Mesendoderm (in vitro differentiated cells): ENCODE results near the gene RRH.
"Not testable (repeated sequence)": the region's sequence is repeated elsewhere in the genome, so short reads cannot be mapped to it uniquely, and the experiment has no call there.

Experiments
- DNase-seq: peaks from one replicate; pipeline ENCODE4 v3.0.0; 2013
- H2AK5ac ChIP-seq: 2 replicates; pipeline ENCODE4 v1.6.1; 2013; ENCODE audit warnings: low read length, inconsistent platforms
- H2BK120ac ChIP-seq: 2 replicates; pipeline ENCODE4 v1.6.1; 2013; ENCODE audit warnings: low read depth, mild to moderate bottlenecking, low read length, moderate library complexity, mixed read lengths
- H2BK15ac ChIP-seq: replicated peaks from 2 replicates; pipeline ENCODE4 v1.6.1; 2013; ENCODE audit warnings: low read depth, mild to moderate bottlenecking, moderate library complexity
- H2BK5ac ChIP-seq: 2 replicates; pipeline ENCODE4 v1.6.1; 2013; ENCODE audit warnings: low read length, inconsistent platforms
- H3K18ac ChIP-seq: 2 replicates; pipeline ENCODE4 v1.6.1; 2013; ENCODE audit warnings: mild to moderate bottlenecking, low read length, mixed read lengths
- H3K23ac ChIP-seq: one replicate; pipeline ENCODE4 v1.6.1; 2013; ENCODE audit warnings: low read length
- H3K27ac ChIP-seq: 2 replicates; pipeline ENCODE4 v1.5.1; 2013; ENCODE audit warnings: low read depth, mild to moderate bottlenecking, inconsistent platforms, low read length, moderate library complexity
- H3K27me3 ChIP-seq: 2 replicates; pipeline ENCODE4 v1.6.1; 2013; ENCODE audit warnings: low read length, control low read depth, mild to moderate bottlenecking, inconsistent platforms; ENCODE audit not compliant: insufficient read depth, poor library complexity
- H3K36me3 ChIP-seq: 2 replicates; pipeline ENCODE4 v1.6.1; 2013; ENCODE audit warnings: low read length, inconsistent platforms; ENCODE audit not compliant: control insufficient read depth, insufficient read depth
- H3K4ac ChIP-seq: one replicate; pipeline ENCODE4 v1.6.1; 2013; ENCODE audit warnings: low read depth, mild to moderate bottlenecking, low read length, moderate library complexity
- H3K4me1 ChIP-seq: 2 replicates; pipeline ENCODE4 v1.6.1; 2013; ENCODE audit warnings: low read depth, low read length, inconsistent platforms; ENCODE audit not compliant: control insufficient read depth
- H3K4me2 ChIP-seq: 2 replicates; pipeline ENCODE4 v1.6.1; 2013; ENCODE audit warnings: low read length
- H3K4me3 ChIP-seq: 2 replicates; pipeline ENCODE4 v1.5.1; 2013; ENCODE audit warnings: mild to moderate bottlenecking, low read length
- H3K56ac ChIP-seq: one replicate; pipeline ENCODE4 v1.6.1; 2013; ENCODE audit warnings: low read length
- H3K79me1 ChIP-seq: 2 replicates; pipeline ENCODE4 v1.6.1; 2013; ENCODE audit warnings: low read length, inconsistent platforms
- H3K79me2 ChIP-seq: 2 replicates; pipeline ENCODE4 v1.6.1; 2013; ENCODE audit warnings: mild to moderate bottlenecking, low read length; ENCODE audit not compliant: control insufficient read depth, insufficient read depth
- H3K9ac ChIP-seq: 2 replicates; pipeline ENCODE4 v1.6.1; 2013; ENCODE audit warnings: low read length, inconsistent platforms
- H4K5ac ChIP-seq: one replicate; pipeline ENCODE4 v1.6.1; 2013; ENCODE audit warnings: low read length
- H4K8ac ChIP-seq: one replicate; pipeline ENCODE4 v1.6.1; 2013; ENCODE audit warnings: low read depth, mild to moderate bottlenecking, control low read depth, low read length, moderate library complexity
- whole genome bisulfite sequencing: extraction: QIAGEN DNeasy Blood & Tissue Kit; methylation state at CpG from one replicate; pipeline ENCODE4 v1.1.7; 2013; ENCODE audit warnings: low lambda C conversion rate, missing lambda C conversion rate; ENCODE audit not compliant: insufficient coverage; ENCODE audit errors: extremely low coverage; 5-methylcytosine and 5-hydroxymethylcytosine counted together

Gene RRH

DNA sequence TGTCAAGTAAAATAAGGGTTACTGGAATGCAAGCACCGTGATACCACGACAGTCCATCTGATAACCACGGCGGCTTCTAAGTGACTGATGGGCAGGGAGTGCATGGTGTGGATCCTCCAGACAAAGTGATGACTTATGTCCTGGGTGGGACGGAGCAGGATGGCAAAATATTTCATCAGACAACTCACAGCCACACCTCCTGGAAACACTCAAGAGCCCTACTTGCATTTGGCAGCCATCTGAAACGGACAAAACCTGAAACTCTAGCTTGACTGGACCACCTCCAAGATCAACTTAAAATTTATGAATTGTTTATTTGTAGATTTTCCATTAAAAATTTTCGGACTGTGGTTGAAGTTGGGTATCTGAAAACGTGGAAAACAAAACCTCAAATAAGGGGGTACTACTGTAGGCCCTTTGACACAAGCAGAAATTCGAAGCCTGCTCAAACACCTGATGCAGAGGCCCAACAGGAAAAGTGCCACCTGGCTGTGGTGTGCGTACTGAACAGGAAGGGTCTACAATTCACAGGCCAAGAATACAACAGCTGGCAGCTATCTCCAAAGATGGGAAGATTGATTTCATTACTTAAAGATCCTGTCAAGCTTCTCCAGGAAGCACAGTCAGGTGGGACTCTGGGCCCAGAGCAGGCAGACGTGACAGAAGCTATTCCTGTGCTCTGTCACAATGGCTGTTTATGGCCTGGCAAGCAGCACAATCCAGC lies 46.2 kb downstream of the RRH start:
- H3K4me2 ChIP-seq, result no peak overlapping the region
- H3K27me3 ChIP-seq, result no peaks in the 10 kb centered on the region
- no peaks in the 10 kb centered on the region for H3K79me2 ChIP-seq
- no peaks in the 10 kb centered on the region for H3K79me1 ChIP-seq
- H3K27ac ChIP-seq, result no peak overlapping the region
- no peak overlapping the region for H4K5ac ChIP-seq
- no peak overlapping the region for H2BK15ac ChIP-seq
- no peak overlapping the region for H3K4ac ChIP-seq
- no peaks in the 10 kb centered on the region for H3K36me3 ChIP-seq
- H2BK120ac ChIP-seq, result no peak overlapping the region
- no peak overlapping the region for H2BK5ac ChIP-seq
- no peak overlapping the region for H3K4me3 ChIP-seq
- no peak overlapping the region for H3K9ac ChIP-seq
- no peak overlapping the region for H4K8ac ChIP-seq
- no peak overlapping the region for H2AK5ac ChIP-seq
- H3K18ac ChIP-seq, result no peak overlapping the region
- no peaks in the 10 kb centered on the region for H3K4me1 ChIP-seq
- H3K56ac ChIP-seq, result no peak overlapping the region
- H3K23ac ChIP-seq, result no peak overlapping the region
- no peak for DNase-seq
- no CpG with 5 or more reads among the region's 11 CpGs for WGBS

DNA sequence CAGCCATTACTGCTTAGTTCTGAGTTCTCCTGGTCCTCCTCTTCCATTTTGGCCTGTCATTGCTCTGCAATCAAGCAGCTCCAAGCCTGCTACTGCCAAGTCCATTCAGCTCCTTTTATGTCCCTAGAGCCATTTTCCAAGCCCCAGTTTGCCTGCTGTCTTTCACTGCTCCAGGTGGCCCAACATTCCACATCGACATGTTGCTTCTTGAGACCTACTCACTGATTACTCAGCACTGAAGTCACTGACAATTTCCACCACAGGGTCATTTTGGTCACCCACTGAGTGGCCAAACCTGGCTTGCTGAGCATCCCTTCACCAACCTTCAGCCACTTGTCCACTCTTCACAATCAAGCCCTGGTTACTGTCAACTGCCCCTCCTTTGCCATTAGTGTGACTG lies 47.3 kb downstream of the RRH start:
- Histone ChIP-seq H3K27ac (no peak overlapping the region), H3K4ac (no peak overlapping the region), H3K79me1 (no peaks in the 10 kb centered on the region), H3K36me3 (no peaks in the 10 kb centered on the region), H3K23ac (no peak overlapping the region), H4K8ac (no peak overlapping the region), H4K5ac (no peak overlapping the region), H3K56ac (no peak overlapping the region), H3K4me2 (no peak overlapping the region), H3K18ac (no peak overlapping the region), H2BK5ac (no peak overlapping the region), H3K4me1 (no peaks in the 10 kb centered on the region), H3K4me3 (no peak overlapping the region), H3K79me2 (no peaks in the 10 kb centered on the region), H3K9ac (no peak overlapping the region), H2BK15ac (no peak overlapping the region), H2BK120ac (no peak overlapping the region), H3K27me3 (no peaks in the 10 kb centered on the region), H2AK5ac (no peak overlapping the region)
- DNase-seq, result no peak
- no CpG with 5 or more reads among the region's 1 CpG for WGBS

DNA sequence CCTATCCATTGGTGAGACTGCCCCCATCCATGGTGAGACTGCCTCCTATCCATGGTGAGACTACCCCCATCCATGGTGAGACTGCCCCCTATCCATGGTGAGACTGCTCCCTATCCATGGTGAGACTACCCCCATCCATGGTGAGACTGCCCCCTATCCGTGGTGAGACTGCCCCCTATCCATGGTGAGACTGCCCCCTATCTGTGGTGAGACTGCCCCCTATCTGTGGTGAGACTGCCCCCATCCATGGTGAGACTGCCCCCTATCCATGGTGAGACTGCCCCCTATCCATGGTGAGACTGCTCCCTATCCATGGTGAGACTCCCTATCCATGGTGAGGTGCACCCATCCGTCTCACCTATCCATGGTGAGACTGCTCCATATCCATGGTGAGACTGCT lies 47.8 kb downstream of the RRH start:
- H3K79me2 ChIP-seq, H2AK5ac ChIP-seq, H3K4me2 ChIP-seq, H3K27me3 ChIP-seq, H3K23ac ChIP-seq, H3K36me3 ChIP-seq, H3K27ac ChIP-seq, H3K9ac ChIP-seq, H2BK15ac ChIP-seq, H4K8ac ChIP-seq, H2BK120ac ChIP-seq, H3K4me3 ChIP-seq, H3K4ac ChIP-seq, H3K56ac ChIP-seq, H4K5ac ChIP-seq, H2BK5ac ChIP-seq, H3K4me1 ChIP-seq, DNase-seq, H3K18ac ChIP-seq, H3K79me1 ChIP-seq: not testable (repeated sequence)
- WGBS, result no CpG with 5 or more reads among the region's 2 CpGs

DNA sequence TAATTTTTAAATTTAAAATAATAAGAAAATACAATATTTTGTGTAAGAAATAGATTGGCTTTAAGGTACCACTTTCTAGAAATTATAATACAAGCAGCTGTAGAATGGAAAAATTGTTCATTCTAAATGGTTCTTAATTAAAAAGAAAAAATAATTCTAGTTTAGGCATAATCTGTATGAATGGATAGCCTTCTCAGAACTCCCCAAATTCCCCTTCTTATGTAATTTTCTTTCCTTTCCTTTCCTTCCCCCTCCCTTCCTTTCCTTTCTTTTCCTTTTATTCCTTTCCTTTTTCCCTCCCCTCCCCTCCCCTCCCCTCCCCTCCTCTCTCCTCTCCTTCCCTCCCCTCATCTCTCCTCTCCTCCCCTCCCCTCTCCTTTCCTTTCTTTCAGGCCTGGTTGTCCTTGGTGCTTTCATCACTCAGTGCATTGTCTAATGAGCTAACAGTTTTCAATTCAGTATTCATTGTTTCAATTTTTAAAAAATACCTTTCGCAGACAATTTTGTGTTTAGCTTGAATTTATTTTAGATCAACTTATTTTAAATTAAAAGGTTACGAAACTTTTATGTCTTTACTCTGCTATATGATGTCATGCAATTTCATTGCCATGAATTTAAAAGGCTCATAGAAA lies 49.0 kb downstream of the RRH start:
- Histone ChIP-seq H3K4ac (no peak overlapping the region), H3K9ac (no peak overlapping the region), H4K5ac (no peak overlapping the region), H3K4me1 (no peaks in the 10 kb centered on the region), H3K4me2 (no peak overlapping the region), H3K23ac (no peak overlapping the region), H3K79me2 (no peaks in the 10 kb centered on the region), H3K36me3 (no peaks in the 10 kb centered on the region), H3K4me3 (no peak overlapping the region), H4K8ac (no peak overlapping the region), H2BK5ac (no peak overlapping the region), H2AK5ac (no peak overlapping the region), H3K18ac (no peak overlapping the region), H3K27ac (no peak overlapping the region), H2BK15ac (no peak overlapping the region), H3K56ac (no peak overlapping the region), H3K27me3 (no peaks in the 10 kb centered on the region), H3K79me1 (no peaks in the 10 kb centered on the region), H2BK120ac (no peak overlapping the region)
- DNase-seq, result no peak
- no CpG with 5 or more reads among the region's 2 CpGs for WGBS

DNA sequence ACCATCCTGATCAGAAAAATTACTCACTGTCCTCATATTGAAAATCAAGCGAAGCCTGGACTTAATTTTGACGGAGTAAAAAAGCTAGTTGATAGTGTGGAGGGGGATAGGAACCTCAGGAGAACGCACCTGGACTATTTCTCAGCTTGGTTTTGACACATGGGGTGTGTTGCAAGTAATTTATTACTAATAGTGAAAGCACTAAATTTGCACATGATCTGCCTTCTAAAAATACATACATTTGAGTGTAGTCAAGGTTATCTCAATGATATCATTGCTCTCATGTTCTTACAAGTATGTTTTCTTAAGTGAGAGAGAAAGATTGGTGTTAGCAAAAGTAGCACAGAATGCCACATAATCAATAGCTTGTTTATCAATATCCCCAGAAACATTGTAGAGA lies 49.6 kb downstream of the RRH start:
- H3K4ac ChIP-seq, result no peak overlapping the region
- no peak for DNase-seq
- H2BK120ac ChIP-seq, result no peak overlapping the region
- H3K79me2 ChIP-seq, result no peaks in the 10 kb centered on the region
- H3K36me3 ChIP-seq, result no peaks in the 10 kb centered on the region
- H3K4me2 ChIP-seq, result no peak overlapping the region
- no peak overlapping the region for H2BK15ac ChIP-seq
- H3K4me1 ChIP-seq, result no peaks in the 10 kb centered on the region
- no peak overlapping the region for H3K23ac ChIP-seq
- H4K5ac ChIP-seq, result no peak overlapping the region
- H4K8ac ChIP-seq, result no peak overlapping the region
- H3K79me1 ChIP-seq, result no peaks in the 10 kb centered on the region
- WGBS, result no CpG with 5 or more reads among the region's 3 CpGs
- H3K4me3 ChIP-seq, result no peak overlapping the region
- H3K18ac ChIP-seq, result no peak overlapping the region
- H2BK5ac ChIP-seq, result no peak overlapping the region
- H3K27me3 ChIP-seq, result no peaks in the 10 kb centered on the region
- H3K9ac ChIP-seq, result no peak overlapping the region
- H3K27ac ChIP-seq, result no peak overlapping the region
- no peak overlapping the region for H3K56ac ChIP-seq
- no peak overlapping the region for H2AK5ac ChIP-seq

DNA sequence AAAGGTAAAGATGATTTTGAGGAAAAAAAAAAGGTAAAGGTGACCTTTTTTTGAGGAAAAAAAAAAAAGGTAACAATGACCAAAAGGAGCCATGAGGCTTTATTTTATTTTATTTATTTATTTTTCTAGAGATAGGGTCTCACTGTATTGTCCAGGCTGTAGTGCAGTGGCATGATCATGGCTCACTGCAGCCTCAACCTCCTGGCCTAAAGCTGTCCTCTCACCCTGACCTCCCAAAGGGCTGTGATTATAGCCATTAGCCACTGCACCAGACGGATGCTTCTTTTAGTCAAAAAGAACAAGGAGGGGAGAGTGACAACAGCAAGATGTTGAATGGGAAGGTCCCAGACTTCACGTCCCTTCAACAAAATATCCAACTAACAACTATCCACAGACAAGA lies 50.6 kb downstream of the RRH start:
- Histone ChIP-seq H4K8ac (no peak overlapping the region), H3K27me3 (no peaks in the 10 kb centered on the region), H3K27ac (no peak overlapping the region), H3K36me3 (no peaks in the 10 kb centered on the region), H2AK5ac (no peak overlapping the region), H3K4me1 (no peaks in the 10 kb centered on the region), H3K18ac (no peak overlapping the region), H3K56ac (no peak overlapping the region), H3K79me1 (no peaks in the 10 kb centered on the region), H2BK120ac (no peak overlapping the region), H3K79me2 (no peaks in the 10 kb centered on the region), H3K23ac (no peak overlapping the region), H2BK15ac (no peak overlapping the region), H3K4me2 (no peak overlapping the region), H3K9ac (no peak overlapping the region), H3K4me3 (no peak overlapping the region), H3K4ac (no peak overlapping the region), H2BK5ac (no peak overlapping the region), H4K5ac (no peak overlapping the region)
- no CpG with 5 or more reads among the region's 2 CpGs for WGBS
- DNase-seq, result no peak
